Right atrium auricular region (tissue), 2 donors: ENCODE measurements around the gene SYP. TPM values are rescaled to one million over a fixed set of nuclear protein-coding genes. Genes with fewer than 3 reads are reported as not detected.

Experiments used
- DNase-seq: peaks from one replicate; pipeline ENCODE4 v3.0.0-alpha.2; 2019; ENCODE audit warnings: low spot score
- H3K27ac ChIP-seq, 2 donors: fragments of 200-600 bp; sonication (generic); 1 replicate in 1 of 2; 2 replicates in 1 of 2; pipeline ENCODE4 v1.5.1; 2016 to 2019
- H3K27me3 ChIP-seq, 2 donors: fragments of 200-600 bp; sonication (generic); one replicate each; pipeline versions ENCODE4 v1.5.1 to v1.6.0; 2017 to 2019
- H3K36me3 ChIP-seq: fragments of 200-600 bp; sonication (generic); one replicate; pipeline ENCODE4 v1.5.1; 2016
- H3K4me1 ChIP-seq, 2 donors: fragments of 200-600 bp; sonication (generic); one replicate each; pipeline versions ENCODE4 v1.5.1 to v1.6.0; 2017 to 2019
- H3K4me3 ChIP-seq, 2 donors: fragments of 200-600 bp; sonication (generic); 1 replicate in 1 of 2; 2 replicates in 1 of 2; pipeline ENCODE4 v1.5.1; 2017 to 2019; ENCODE audit warnings: mild to moderate bottlenecking in 1 of 2, moderate library complexity in 1 of 2
- H3K9me3 ChIP-seq, 2 donors: fragments of 200-600 bp; sonication (generic); one replicate each; pipeline ENCODE4 v1.5.1; 2019
- CTCF ChIP-seq, 2 donors: fragments of 200-600 bp; sonication (generic); IDR thresholded peaks; one replicate each; pipeline ENCODE4 v1.5.1; 2019; ENCODE audit warnings: antibody characterized with exemption in 2 of 2
- total RNA-seq, 2 donors: library from RNA; depleted of rRNA; stranded (reverse); fragments of >200 nt; gene quantifications; one replicate each; pipeline ENCODE4 v1.1.0, GENCODE V29; 2016

The SYP gene
- total RNA-seq, 2 donors from 2014 or later, result 2.8 to 3.5 TPM

- Histone ChIP-seq H3K9me3 (no peaks in the 10 kb centered on the region), H3K27me3 (no peaks in the 10 kb centered on the region), H3K27ac (no peak overlapping the region), H3K4me1 (no peaks in the 10 kb centered on the region), H3K4me3 (no peak overlapping the region), H3K36me3 (no peaks in the 10 kb centered on the region)
- DNase-seq, result no peak
- TF ChIP-seq CTCF (IDR thresholded peaks at IDR 0.05), result no peak
These were observed 15.1 kb upstream of the SYP start for GRCh38 chrX:49214996-49215526.

GRCh38 chrX:49214416-49214815 lies 14.4 kb upstream of the SYP start:
- no peaks in the 10 kb centered on the region for H3K27me3 ChIP-seq
- no peak for TF ChIP-seq CTCF (IDR thresholded peaks at IDR 0.05)
- H3K9me3 ChIP-seq, result no peaks in the 10 kb centered on the region
- DNase-seq, result no peak
- no peak overlapping the region for H3K4me3 ChIP-seq
- H3K4me1 ChIP-seq, result no peaks in the 10 kb centered on the region
- H3K27ac ChIP-seq, result no peak overlapping the region
- H3K36me3 ChIP-seq, result no peaks in the 10 kb centered on the region

GRCh38 chrX:49212861-49213260 lies 12.9 kb upstream of the SYP start:
- H3K4me3 ChIP-seq, result no peak overlapping the region

GRCh38 chrX:49212209-49212608 lies 12.2 kb upstream of the SYP start:
- Histone ChIP-seq H3K27me3 (no peaks in the 10 kb centered on the region), H3K36me3 (no peaks in the 10 kb centered on the region), H3K9me3 (no peaks in the 10 kb centered on the region), H3K27ac (no peak overlapping the region), H3K4me1 (no peaks in the 10 kb centered on the region), H3K4me3 (no peak overlapping the region)
- TF ChIP-seq CTCF (IDR thresholded peaks at IDR 0.05), result no peak
- no peak for DNase-seq

More at GRCh38 chrX:49212861-49213260, 12.9 kb upstream of the SYP start:
- Histone ChIP-seq H3K27ac (no peak overlapping the region), H3K9me3 (no peaks in the 10 kb centered on the region), H3K36me3 (no peaks in the 10 kb centered on the region), H3K4me1 (no peaks in the 10 kb centered on the region), H3K27me3 (no peaks in the 10 kb centered on the region)
- DNase-seq, result no peak
- no peak for TF ChIP-seq CTCF (IDR thresholded peaks at IDR 0.05)

- no peaks in the 10 kb centered on the region for H3K4me1 ChIP-seq
- no peaks in the 10 kb centered on the region for H3K27me3 ChIP-seq
- H3K27ac ChIP-seq, result no peak overlapping the region
- no peaks in the 10 kb centered on the region for H3K36me3 ChIP-seq
- TF ChIP-seq CTCF (IDR thresholded peaks at IDR 0.05), result no peak
- no peak for DNase-seq
- no peaks in the 10 kb centered on the region for H3K9me3 ChIP-seq
- H3K4me3 ChIP-seq, result no peak overlapping the region
These were observed 11.1 kb upstream of the SYP start for GRCh38 chrX:49211074-49211473.

- Histone ChIP-seq H3K27me3 (no peaks in the 10 kb centered on the region), H3K4me3 (no peak overlapping the region), H3K9me3 (no peaks in the 10 kb centered on the region), H3K4me1 (no peaks in the 10 kb centered on the region), H3K36me3 (no peaks in the 10 kb centered on the region), H3K27ac (no peak overlapping the region)
- TF ChIP-seq CTCF (IDR thresholded peaks at IDR 0.05), result no peak
- DNase-seq, result no peak
These were observed 10.4 kb upstream of the SYP start for GRCh38 chrX:49210406-49210805.
